ENCODE results near the gene STARD5. TPM values are rescaled to one million over a fixed set of nuclear protein-coding genes. Genes with fewer than 3 reads are reported as not detected.

The STARD5 gene
- total and polyA plus RNA-seq, 8 donors, result 3.8 to 6.6 (median 5.2) TPM

DNA sequence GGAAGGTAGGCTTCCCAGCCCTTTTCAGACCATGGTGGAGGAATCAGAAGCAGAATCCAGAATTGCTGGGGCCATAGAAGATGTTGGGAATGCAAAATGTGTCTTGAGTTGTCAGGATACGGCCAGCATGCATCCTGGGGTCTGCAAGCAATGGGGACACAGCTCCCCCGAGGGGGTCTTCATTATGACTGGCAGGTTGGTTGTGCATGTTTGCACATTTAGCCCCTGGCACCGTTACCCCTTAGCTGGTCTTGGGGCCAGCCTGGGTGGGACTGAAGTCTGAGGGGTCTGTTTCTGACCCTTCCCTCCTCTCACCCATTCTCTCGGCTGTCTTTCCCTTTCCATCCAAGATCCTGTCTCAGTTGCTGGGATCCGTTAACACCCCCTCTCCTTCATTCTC is 50.7 kb downstream of the STARD5 start:
- TF ChIP-seq, protein P1, sequence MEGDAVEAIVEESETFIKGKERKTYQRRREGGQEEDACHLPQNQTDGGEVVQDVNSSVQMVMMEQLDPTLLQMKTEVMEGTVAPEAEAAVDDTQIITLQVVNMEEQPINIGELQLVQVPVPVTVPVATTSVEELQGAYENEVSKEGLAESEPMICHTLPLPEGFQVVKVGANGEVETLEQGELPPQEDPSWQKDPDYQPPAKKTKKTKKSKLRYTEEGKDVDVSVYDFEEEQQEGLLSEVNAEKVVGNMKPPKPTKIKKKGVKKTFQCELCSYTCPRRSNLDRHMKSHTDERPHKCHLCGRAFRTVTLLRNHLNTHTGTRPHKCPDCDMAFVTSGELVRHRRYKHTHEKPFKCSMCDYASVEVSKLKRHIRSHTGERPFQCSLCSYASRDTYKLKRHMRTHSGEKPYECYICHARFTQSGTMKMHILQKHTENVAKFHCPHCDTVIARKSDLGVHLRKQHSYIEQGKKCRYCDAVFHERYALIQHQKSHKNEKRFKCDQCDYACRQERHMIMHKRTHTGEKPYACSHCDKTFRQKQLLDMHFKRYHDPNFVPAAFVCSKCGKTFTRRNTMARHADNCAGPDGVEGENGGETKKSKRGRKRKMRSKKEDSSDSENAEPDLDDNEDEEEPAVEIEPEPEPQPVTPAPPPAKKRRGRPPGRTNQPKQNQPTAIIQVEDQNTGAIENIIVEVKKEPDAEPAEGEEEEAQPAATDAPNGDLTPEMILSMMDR (IDR thresholded peaks at IDR 0.05), result no peak
- Histone ChIP-seq H3K27me3 (no peaks in the 10 kb centered on the region), H3K9me3 (peaks cover 0 to 8% of the 10 kb centered on the region in 2 donors), H3K36me3 (no peaks in the 10 kb centered on the region), H3K4me1 (peaks cover 3 to 5% of the 10 kb centered on the region in 2 donors), H3K4me3 (no peak overlapping the region), H3K27ac (no peak overlapping the region)
- no peak for DNase-seq
- no peak for ATAC-seq
- intact Hi-C loops (cut with DNase I), result loop anchor here (5.0 to 10.0 kb wide), 2 partner anchors 122 to 129 kb away; no protein-coding TSS in a partner anchor

DNA sequence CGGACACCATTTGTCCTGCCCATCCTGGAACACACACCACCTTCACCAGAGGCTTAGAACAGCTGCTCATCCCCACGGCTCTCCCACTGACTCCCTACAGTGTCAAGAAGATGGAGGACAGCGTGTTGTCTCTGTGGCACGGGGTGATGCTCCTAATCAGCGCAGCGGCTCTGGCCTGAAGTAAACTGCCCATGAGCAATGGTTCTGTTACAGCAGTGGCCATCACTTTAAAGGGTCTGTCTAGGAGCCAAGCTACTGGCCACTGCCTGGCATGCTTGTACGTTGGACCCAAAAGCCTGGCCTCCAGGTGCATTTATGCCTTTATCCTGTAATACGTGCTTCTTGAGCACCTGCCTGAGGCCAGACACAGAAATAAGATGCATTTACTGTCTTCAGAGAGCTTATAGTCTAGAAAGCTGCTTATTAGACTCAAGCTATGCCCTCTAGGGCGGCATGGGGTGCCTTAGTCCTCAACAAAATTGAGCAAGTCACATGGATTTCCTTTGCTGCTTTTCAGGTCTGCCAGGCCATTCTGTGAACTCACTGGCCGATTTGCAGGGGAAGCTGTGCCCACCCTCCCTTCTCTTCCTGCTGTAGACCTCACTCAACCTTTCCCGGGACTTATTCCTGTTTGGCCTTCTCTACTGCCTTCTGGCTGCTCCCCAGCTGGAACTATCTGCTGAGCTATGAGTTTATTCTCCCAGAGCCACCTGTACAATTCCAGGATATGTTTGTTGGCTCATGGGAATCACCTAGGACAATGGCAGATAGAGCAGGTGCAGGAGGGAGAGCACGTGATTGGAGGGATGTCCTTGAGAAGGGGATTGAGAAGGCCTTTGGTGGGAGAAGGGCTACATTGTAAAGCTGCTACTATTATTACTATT is 51.9 kb downstream of the STARD5 start:
- no peak for DNase-seq
- H3K27me3 ChIP-seq, result no peaks in the 10 kb centered on the region
- intact Hi-C loops (cut with DNase I), result loop anchor here (5.0 to 10.0 kb wide), 2 partner anchors 123 to 130 kb away; no protein-coding TSS in a partner anchor
- peaks cover 3 to 5% of the 10 kb centered on the region in 2 donors for H3K4me1 ChIP-seq
- no peak for ATAC-seq
- no peak overlapping the region for H3K27ac ChIP-seq
- TF ChIP-seq, protein P1 (IDR thresholded peaks at IDR 0.05), result no peak
- H3K4me3 ChIP-seq, result no peak overlapping the region
- peaks cover 0 to 2% of the 10 kb centered on the region in 2 donors for H3K9me3 ChIP-seq
- no peaks in the 10 kb centered on the region for H3K36me3 ChIP-seq

DNA sequence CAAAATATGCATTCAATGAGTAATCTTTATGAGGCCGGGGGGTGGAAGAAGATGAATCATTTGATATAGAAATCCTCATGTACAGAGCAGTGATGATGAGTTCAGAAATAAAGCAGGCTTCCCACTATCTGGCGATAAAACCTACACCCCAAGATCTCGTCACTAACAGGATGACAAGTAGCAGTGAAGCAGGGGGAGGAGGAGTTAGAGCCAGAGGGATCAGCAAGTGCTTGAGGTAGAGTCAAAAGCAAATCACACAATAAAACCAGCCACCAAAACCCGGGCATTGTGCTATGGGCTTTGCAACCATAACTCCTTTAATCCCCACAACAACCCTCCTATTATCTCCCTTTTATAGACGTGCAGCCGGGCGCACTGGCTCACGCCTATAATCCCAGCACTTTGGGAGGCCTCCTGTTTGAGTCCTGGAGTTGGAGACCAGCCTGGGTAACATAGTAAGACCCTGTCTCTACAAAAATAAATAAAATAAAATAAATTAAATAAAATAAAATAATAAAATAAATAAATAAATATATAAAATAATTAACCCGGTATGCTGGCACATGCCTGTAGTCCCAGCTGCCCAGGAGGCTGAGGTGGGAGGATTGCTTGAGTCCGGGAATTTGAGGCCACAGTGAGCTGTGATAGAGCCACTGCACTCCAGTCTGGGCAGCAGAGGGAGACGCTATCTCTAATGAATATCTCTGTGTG is 53.0 kb downstream of the STARD5 start:
- ATAC-seq (no peak), DNase-seq (no peak)
- no peaks in the 10 kb centered on the region for H3K9me3 ChIP-seq
- H3K27me3 ChIP-seq, result no peaks in the 10 kb centered on the region
- TF ChIP-seq, protein P1 (IDR thresholded peaks at IDR 0.05), result no peak
- H3K4me1 ChIP-seq, result peaks cover 8 to 9% of the 10 kb centered on the region in 2 donors
- no peak overlapping the region for H3K27ac ChIP-seq
- intact Hi-C loops (cut with DNase I), result loop anchor here (5.0 to 10.0 kb wide), 2 partner anchors 124 to 131 kb away; no protein-coding TSS in a partner anchor
- H3K4me3 ChIP-seq, result no peak overlapping the region
- H3K36me3 ChIP-seq, result no peaks in the 10 kb centered on the region

DNA sequence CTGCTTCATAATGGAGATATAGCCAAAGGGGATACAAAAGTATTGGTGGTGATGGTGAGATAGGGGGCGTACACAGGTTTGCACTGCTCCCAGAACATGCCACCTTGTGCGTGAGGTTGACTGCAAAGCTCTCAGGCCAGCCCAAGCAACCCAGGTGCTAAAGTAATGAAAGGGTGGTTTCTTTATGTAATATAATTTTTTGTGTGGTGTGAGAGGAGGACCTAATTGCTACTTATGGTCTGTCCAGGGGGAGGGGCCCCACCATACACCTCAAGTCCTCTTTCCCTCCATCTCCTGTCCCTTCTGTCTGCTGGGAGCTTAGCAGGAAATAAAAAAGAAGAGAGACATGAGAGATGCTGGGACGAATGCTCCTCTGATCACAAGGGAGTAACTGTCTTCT is 53.8 kb downstream of the STARD5 start:
- Histone ChIP-seq H3K4me1 (peaks cover 11 to 16% of the 10 kb centered on the region in 2 donors), H3K9me3 (no peaks in the 10 kb centered on the region), H3K36me3 (no peaks in the 10 kb centered on the region), H3K4me3 (no peak overlapping the region), H3K27ac (no peak overlapping the region), H3K27me3 (peaks cover 0 to 2% of the 10 kb centered on the region in 2 donors)
- intact Hi-C loops (cut with DNase I), result loop anchor here (5.0 to 10.0 kb wide), 2 partner anchors 125 to 132 kb away; no protein-coding TSS in a partner anchor
- DNase-seq, result no peak
- TF ChIP-seq, protein P1 (IDR thresholded peaks at IDR 0.05), result no peak
- no peak for ATAC-seq
